HG02610 (cell line): ENCODE measurements around the gene TSPAN11.

Source experiments
- ATAC-seq: cut with Tn5 transposase; IDR thresholded peaks from one replicate; pipeline ENCODE4 v1.9.1; 2021; ENCODE audit warnings: mild to moderate bottlenecking, moderate library complexity; ENCODE audit not compliant: unreplicated experiment

The TSPAN11 gene

GRCh38 chr12:31037931-31038330 is 111.4 kb downstream of the TSPAN11 start:
- no peak for ATAC-seq

GRCh38 chr12:31041033-31041564 is 114.6 kb downstream of the TSPAN11 start:
- ATAC-seq, result no peak
